Measurements from ENCODE around the gene ANKHD1. TPM values are rescaled to one million over a fixed set of nuclear protein-coding genes. Genes with fewer than 3 reads are reported as not detected.

ANKHD1 gene
- total and polyA plus RNA-seq, 2 of the 8 experiments (the other 6 are each of a cell fraction or from before 2014, with no cell fraction given): 69.9 to 108 TPM

- no peak for TF ChIP-seq RNF2 (IDR thresholded peaks at IDR 0.05; ENCODE audit: borderline replicate concordance, low read depth, low read length, missing control alignments, poor library complexity, severe bottlenecking)
- no peak for TF ChIP-seq JUN (IDR thresholded peaks at IDR 0.05; ENCODE audit: low read depth, low read length)
- no peak for TF ChIP-seq TAF7 (optimal IDR thresholded peaks at IDR 0.05; ENCODE audit: borderline replicate concordance, low read depth, low read length)
- TF ChIP-seq RAD21 (IDR thresholded peaks at IDR 0.05 in 1 of 2, conservative IDR thresholded peaks at IDR 0.05 in 1 of 2; ENCODE audit: low read depth in 2 of 2, low read length in 2 of 2): no peak
- TF ChIP-seq E2F6 (IDR thresholded peaks at IDR 0.05): no peak
Measured at GRCh38 chr5:140567136-140567818, 165.6 kb downstream of the ANKHD1 start (continued).

Measured in H1 (cell line).